Measurements from ENCODE around the gene UBE2G1.

UBE2G1 gene

GRCh38 chr17:4310354-4311060 lies 56.0 kb downstream of the UBE2G1 start:
- H3K27me3 ChIP-seq (ENCODE audit: control insufficient read depth, insufficient read depth, low read length), result no peaks in the 10 kb centered on the region
- H3K79me2 ChIP-seq, result peaks cover 31% of the 10 kb centered on the region
- no peak overlapping the region for H3K27ac ChIP-seq
- no peak overlapping the region for H3K4me3 ChIP-seq (ENCODE audit: low read depth, low read length)
- no peaks in the 10 kb centered on the region for H3K9me3 ChIP-seq (ENCODE audit: control insufficient read depth, low read length)
- no peak for TF ChIP-seq CTCF (IDR thresholded peaks at IDR 0.05)
- H3K4me2 ChIP-seq (ENCODE audit: low read length), result peak overlapping the region; percentile 36
- H3K9ac ChIP-seq, result no peak overlapping the region
- H3K36me3 ChIP-seq (ENCODE audit: control insufficient read depth, insufficient read depth, low read length), result no peaks in the 10 kb centered on the region
- peaks cover 21% of the 10 kb centered on the region for H3K4me1 ChIP-seq
- H2AFZ ChIP-seq, result no peak overlapping the region

- Histone ChIP-seq H3K36me3 (ENCODE audit: control insufficient read depth, insufficient read depth, low read length) (no peaks in the 10 kb centered on the region), H2AFZ (no peak overlapping the region), H3K9me3 (ENCODE audit: control insufficient read depth, low read length) (no peaks in the 10 kb centered on the region), H3K27ac (no peak overlapping the region), H3K9ac (no peak overlapping the region), H3K79me2 (peaks cover 31% of the 10 kb centered on the region), H3K4me2 (ENCODE audit: low read length) (peak overlapping the region; percentile 36), H3K4me3 (ENCODE audit: low read depth, low read length) (no peak overlapping the region), H3K4me1 (peaks cover 21% of the 10 kb centered on the region), H3K27me3 (ENCODE audit: control insufficient read depth, insufficient read depth, low read length) (no peaks in the 10 kb centered on the region)
- TF ChIP-seq CTCF (IDR thresholded peaks at IDR 0.05), result no peak
These were observed 56.6 kb downstream of the UBE2G1 start for GRCh38 chr17:4309897-4310296.

GRCh38 chr17:4307179-4307930 lies 59.1 kb downstream of the UBE2G1 start:
- Histone ChIP-seq H2AFZ (no peak overlapping the region), H3K4me2 (ENCODE audit: low read length) (no peak overlapping the region), H3K79me2 (peaks cover 25% of the 10 kb centered on the region), H3K9me3 (ENCODE audit: control insufficient read depth, low read length) (no peaks in the 10 kb centered on the region), H3K27me3 (ENCODE audit: control insufficient read depth, insufficient read depth, low read length) (no peaks in the 10 kb centered on the region), H3K4me3 (ENCODE audit: low read depth, low read length) (no peak overlapping the region), H3K36me3 (ENCODE audit: control insufficient read depth, insufficient read depth, low read length) (no peaks in the 10 kb centered on the region), H3K9ac (no peak overlapping the region), H3K27ac (no peak overlapping the region), H3K4me1 (peaks cover 11% of the 10 kb centered on the region)
- TF ChIP-seq CTCF (IDR thresholded peaks at IDR 0.05), result no peak

GRCh38 chr17:4305224-4305623 lies 61.3 kb downstream of the UBE2G1 start:
- Histone ChIP-seq H3K9me3 (ENCODE audit: control insufficient read depth, low read length) (no peaks in the 10 kb centered on the region), H3K4me3 (ENCODE audit: low read depth, low read length) (no peak overlapping the region), H3K4me1 (peaks cover 5% of the 10 kb centered on the region), H3K27ac (no peak overlapping the region), H3K79me2 (peaks cover 17% of the 10 kb centered on the region), H3K9ac (no peak overlapping the region), H3K4me2 (ENCODE audit: low read length) (no peak overlapping the region), H3K36me3 (ENCODE audit: control insufficient read depth, insufficient read depth, low read length) (no peaks in the 10 kb centered on the region), H3K27me3 (ENCODE audit: control insufficient read depth, insufficient read depth, low read length) (no peaks in the 10 kb centered on the region), H2AFZ (no peak overlapping the region)
- no peak for TF ChIP-seq CTCF (IDR thresholded peaks at IDR 0.05)
